HG02981 (cell line): ENCODE data around the gene ERP27.

Source experiments
- ATAC-seq: cut with Tn5 transposase; IDR thresholded peaks from one replicate; pipeline ENCODE4 v1.9.1; 2021; ENCODE audit warnings: mild to moderate bottlenecking, moderate library complexity; ENCODE audit not compliant: unreplicated experiment

Gene ERP27

GRCh38 chr12:14937014-14937413 is 1.3 kb downstream of the ERP27 start:
- no peak for ATAC-seq

- no peak for ATAC-seq
These were observed 2.0 kb downstream of the ERP27 start for GRCh38 chr12:14936224-14936861.

- no peak for ATAC-seq
These were observed 3.3 kb downstream of the ERP27 start for GRCh38 chr12:14935031-14935430.

GRCh38 chr12:14934511-14934910 is 3.8 kb downstream of the ERP27 start:
- no peak for ATAC-seq

GRCh38 chr12:14931791-14932560 is 6.4 kb downstream of the ERP27 start:
- ATAC-seq: no peak

- no peak for ATAC-seq
These were observed 7.0 kb downstream of the ERP27 start for GRCh38 chr12:14931359-14931758.

- no peak for ATAC-seq
These were observed 8.0 kb downstream of the ERP27 start for GRCh38 chr12:14930299-14930698.

- ATAC-seq: no peak
These were observed 9.4 kb downstream of the ERP27 start for GRCh38 chr12:14928931-14929330.

- no peak for ATAC-seq
These were observed 11.1 kb downstream of the ERP27 start for GRCh38 chr12:14927267-14927666.

GRCh38 chr12:14924541-14924940 is 13.8 kb downstream of the ERP27 start:
- ATAC-seq: no peak

- ATAC-seq: no peak
These were observed 14.4 kb downstream of the ERP27 start for GRCh38 chr12:14923944-14924343.

GRCh38 chr12:14921218-14921617 is 17.1 kb downstream of the ERP27 start:
- ATAC-seq: peak; percentile 46

GRCh38 chr12:14920475-14921126 is 17.7 kb downstream of the ERP27 start:
- ATAC-seq: peak; percentile 52

- ATAC-seq: no peak
These were observed 18.9 kb downstream of the ERP27 start for GRCh38 chr12:14919455-14919854.

GRCh38 chr12:14915736-14916135 is 22.6 kb downstream of the ERP27 start:
- ATAC-seq: no peak

- no peak for ATAC-seq
These were observed 25.0 kb downstream of the ERP27 start for GRCh38 chr12:14913381-14913781.

GRCh38 chr12:14911131-14911530 is 27.2 kb downstream of the ERP27 start:
- ATAC-seq: no peak

GRCh38 chr12:14910090-14910915 is 28.0 kb downstream of the ERP27 start:
- ATAC-seq: no peak

GRCh38 chr12:14907953-14908352 is 30.4 kb downstream of the ERP27 start:
- ATAC-seq: no peak

- no peak for ATAC-seq
These were observed 32.2 kb downstream of the ERP27 start for GRCh38 chr12:14906114-14906513.
